HG03025 (cell line): ENCODE results near the gene VCAN.

Experiments
- ATAC-seq: cut with Tn5 transposase; IDR thresholded peaks from one replicate; pipeline ENCODE4 v1.9.1; 2021; ENCODE audit warnings: mild to moderate bottlenecking, moderate library complexity; ENCODE audit not compliant: unreplicated experiment, low FRiP score

The VCAN gene

GRCh38 chr5:83527722-83528438 lies 56.3 kb downstream of the VCAN start:
- ATAC-seq: no peak

DNA sequence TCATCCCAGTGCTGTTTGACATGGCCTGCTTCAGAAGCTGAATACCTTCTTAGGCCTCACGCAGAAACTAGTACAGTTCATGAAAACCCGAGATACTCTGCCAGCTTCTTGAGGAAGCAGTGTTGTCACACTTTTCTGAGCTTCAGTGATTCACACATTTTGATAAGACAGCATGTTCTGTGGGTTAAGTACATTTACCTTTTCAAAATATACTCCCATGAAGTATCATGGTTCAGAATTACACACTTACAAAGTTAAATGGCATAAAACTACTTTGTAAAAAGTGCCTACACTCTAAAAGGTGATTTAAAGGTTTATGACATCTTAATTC lies 56.9 kb downstream of the VCAN start:
- no peak for ATAC-seq

GRCh38 chr5:83530193-83530592 lies 58.6 kb downstream of the VCAN start:
- ATAC-seq: no peak

- no peak for ATAC-seq
These were observed 60.1 kb downstream of the VCAN start for GRCh38 chr5:83531661-83532060.

GRCh38 chr5:83538786-83539462 lies 67.4 kb downstream of the VCAN start:
- ATAC-seq: peak; percentile 70

DNA sequence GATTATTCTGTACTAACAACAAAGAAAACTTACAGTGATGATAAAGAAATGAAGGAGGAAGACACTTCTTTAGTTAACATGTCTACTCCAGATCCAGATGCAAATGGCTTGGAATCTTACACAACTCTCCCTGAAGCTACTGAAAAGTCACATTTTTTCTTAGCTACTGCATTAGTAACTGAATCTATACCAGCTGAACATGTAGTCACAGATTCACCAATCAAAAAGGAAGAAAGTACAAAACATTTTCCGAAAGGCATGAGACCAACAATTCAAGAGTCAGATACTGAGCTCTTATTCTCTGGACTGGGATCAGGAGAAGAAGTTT lies 67.9 kb downstream of the VCAN start:
- no peak for ATAC-seq

DNA sequence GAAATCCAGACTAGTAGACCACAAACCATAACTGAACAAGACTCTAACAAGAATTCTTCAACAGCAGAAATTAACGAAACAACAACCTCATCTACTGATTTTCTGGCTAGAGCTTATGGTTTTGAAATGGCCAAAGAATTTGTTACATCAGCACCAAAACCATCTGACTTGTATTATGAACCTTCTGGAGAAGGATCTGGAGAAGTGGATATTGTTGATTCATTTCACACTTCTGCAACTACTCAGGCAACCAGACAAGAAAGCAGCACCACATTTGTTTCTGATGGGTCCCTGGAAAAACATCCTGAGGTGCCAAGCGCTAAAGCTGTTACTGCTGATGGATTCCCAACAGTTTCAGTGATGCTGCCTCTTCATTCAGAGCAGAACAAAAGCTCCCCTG lies 68.6 kb downstream of the VCAN start:
- no peak for ATAC-seq

GRCh38 chr5:83540783-83541182 lies 69.2 kb downstream of the VCAN start:
- no peak for ATAC-seq

- ATAC-seq: no peak
These were observed 71.3 kb downstream of the VCAN start for GRCh38 chr5:83542839-83543238.

DNA sequence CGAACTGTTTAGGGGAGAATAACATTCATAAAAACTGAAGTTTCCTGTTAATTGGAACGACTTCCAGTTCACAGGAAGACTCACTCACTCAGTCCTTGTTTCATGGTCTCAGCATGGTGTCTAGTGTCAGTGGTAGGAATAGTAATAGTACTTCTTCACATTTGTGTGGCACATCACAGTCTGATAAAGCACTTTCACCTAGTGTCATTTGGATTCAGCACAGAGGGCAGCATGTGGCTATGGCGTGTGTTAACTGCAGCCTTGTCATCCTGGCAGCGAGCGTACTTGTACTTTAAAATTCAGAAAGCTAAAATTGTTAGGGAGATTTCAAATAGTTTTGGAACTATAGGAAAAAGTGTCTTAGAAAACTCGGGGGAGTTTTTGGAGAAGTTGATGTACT lies 72.4 kb downstream of the VCAN start:
- no peak for ATAC-seq

DNA sequence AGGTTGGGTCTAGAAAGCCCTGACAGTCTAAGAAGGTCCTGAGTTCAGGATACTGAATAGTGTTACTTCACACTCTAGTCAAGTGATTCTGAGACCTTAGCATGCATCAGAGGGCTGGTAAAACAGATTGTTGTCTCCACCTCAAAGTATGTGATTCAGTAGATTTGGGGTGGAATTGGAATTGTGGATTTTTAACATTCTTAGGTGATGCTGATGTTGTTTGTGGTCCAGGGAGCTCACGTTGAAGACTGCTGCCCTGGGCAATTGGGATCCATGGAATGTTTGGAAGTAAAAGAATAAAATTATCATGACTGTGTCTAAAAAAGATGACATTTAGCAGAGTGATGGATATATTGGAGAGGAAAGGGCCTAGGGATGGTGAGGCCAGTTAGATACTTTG lies 75.6 kb downstream of the VCAN start:
- ATAC-seq: no peak

DNA sequence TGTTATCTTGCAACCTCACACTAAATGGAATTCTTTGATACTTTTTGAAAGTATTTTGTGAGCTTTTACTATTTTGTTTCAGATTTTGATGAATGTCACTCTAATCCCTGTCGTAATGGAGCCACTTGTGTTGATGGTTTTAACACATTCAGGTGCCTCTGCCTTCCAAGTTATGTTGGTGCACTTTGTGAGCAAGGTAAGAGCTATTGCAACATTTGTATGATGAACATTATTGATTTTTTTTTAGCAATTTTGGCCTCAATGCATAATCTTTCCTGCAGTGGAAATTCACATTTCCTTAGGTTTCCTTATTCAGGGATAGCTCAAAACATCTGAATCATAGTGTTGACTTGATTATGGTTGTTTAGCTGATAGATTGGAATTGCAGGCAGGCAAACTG lies 76.3 kb downstream of the VCAN start:
- ATAC-seq: no peak

GRCh38 chr5:83548581-83548980 lies 77.0 kb downstream of the VCAN start:
- ATAC-seq: no peak

DNA sequence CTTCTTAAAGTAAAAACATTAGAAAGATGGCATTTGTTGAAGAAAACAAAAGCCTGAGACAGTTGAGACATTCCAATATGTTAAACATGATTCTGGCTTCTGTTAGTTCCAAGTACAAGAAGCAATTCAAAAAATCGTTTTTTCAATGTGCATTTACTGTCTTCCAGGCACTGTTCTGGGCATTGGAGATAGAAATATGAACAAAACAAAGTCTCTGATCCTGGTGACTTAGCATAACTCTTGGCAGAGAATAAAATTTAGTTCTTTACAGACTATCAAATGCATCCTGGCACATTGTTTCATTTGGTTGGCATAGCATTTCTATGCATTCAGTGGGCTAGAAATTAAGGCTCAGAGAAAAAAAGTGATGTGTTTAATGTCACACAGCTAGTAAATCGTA lies 77.5 kb downstream of the VCAN start:
- no peak for ATAC-seq

DNA sequence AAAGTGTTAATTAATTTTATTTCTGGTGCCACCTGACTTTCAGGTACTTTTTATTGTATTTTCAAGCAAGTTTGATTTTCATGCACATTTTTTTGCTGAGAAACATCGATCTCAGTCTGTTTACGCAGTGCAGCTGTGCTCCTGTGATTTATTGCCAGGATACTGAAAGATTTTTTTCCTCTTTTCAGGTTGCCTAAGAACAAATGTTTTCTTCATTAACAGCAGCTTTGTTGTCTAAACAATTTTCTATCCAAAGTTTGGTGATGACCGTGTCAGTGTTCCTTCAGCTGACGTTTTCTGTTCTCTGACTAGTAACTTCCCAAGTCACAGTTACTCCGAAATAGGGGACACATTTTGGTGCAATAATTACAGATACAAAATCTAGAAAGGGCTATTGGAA lies 78.1 kb downstream of the VCAN start:
- no peak for ATAC-seq

- no peak for ATAC-seq
These were observed 80.3 kb downstream of the VCAN start for GRCh38 chr5:83551821-83552220.

DNA sequence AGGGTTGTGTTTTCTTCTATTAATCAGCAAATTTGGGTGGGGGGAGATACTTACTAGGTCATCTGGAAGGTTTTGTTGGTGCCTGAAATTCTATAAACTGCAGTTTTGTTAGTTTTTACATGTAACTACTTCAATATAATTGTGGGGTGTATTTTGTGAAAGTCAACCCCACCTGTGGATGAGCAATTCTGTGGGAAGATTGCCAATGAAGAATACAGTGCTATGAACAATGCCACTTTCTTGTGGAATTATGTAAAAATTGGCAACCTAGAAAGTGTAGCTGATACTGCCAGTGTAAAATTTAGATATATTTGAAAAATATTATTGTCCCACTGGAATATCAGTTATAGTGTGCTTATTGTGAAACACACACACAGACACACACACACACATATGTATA lies 80.7 kb downstream of the VCAN start:
- no peak for ATAC-seq

DNA sequence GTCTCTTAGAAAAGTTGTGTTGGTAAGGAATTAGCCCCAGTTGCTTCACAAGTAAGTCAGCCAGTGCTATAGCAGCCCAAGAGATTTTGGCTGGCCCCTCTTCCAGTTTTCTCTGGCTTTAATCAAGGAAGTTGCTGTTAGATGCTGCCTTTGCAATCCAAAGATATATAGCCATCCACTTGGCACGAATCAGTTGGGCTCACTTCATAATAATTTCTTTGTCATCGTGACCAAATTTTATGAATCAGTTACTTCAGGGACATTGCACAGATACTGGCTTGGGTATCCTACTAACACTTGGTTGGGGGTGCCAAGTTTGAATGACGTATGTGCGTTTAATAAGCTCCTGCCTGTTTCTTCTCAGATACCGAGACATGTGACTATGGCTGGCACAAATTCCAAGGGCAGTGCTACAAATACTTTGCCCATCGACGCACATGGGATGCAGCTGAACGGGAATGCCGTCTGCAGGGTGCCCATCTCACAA lies 81.5 kb downstream of the VCAN start:
- no peak for ATAC-seq

DNA sequence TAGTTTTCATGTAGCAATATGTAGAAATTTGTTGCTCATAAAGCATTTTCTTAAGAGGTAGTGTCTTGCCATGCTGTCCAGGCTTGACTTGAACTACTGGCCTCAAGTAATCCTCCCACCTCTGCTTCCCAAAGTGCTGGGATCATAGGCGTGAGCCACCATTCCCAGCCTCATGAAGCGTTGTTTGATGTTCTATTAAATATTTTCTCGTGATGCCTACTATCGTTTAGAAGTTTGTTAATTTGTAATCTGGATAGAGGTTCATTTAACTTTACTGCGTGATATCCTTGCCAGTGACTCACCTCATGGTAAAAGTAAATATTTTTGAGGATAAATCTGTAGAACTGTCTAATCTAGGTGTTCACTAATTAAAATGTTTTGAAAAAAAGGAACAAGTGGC lies 82.6 kb downstream of the VCAN start:
- ATAC-seq: no peak

- ATAC-seq: no peak
These were observed 83.1 kb downstream of the VCAN start for GRCh38 chr5:83554686-83555085.

DNA sequence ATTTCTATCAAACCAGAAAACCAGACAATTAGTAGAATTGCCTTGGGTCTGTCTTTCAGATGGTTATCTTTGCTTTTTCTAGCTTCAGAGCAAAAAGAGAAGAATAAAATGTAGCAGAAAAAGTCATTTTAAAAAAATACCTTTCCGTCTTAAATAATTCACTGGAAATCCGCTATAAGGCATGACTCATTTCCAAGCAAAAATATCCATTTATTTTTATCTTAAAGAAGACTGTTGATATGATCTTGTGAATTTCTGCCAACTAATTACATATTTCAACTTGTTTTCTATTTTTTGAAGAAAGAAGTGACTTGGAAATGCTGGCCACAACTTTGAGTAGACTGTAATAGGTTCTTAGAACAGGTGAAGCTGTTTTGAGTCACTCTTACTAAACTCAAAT lies 83.7 kb downstream of the VCAN start:
- no peak for ATAC-seq

DNA sequence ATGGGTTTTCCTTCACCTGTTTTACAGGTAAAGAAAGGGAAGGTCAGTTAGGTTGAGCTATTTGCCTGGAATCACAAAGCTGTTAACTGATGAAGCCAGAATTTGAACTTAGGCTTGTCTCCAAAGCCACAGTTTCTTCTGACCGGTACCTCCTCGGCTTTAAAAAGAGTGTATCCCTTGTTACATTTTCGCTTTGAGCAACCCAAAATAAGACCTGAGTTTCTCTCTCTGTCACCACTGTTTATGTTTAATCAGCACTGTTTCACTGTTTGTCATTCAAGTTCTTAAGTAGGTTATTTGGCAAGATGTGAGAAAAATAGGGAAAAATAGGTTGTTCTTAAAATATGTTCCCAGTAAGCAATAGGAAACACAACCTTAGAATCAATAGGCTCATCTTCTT lies 84.6 kb downstream of the VCAN start:
- ATAC-seq: no peak
